ENCODE measurements around the gene PLEKHO1.

Gene PLEKHO1

DNA sequence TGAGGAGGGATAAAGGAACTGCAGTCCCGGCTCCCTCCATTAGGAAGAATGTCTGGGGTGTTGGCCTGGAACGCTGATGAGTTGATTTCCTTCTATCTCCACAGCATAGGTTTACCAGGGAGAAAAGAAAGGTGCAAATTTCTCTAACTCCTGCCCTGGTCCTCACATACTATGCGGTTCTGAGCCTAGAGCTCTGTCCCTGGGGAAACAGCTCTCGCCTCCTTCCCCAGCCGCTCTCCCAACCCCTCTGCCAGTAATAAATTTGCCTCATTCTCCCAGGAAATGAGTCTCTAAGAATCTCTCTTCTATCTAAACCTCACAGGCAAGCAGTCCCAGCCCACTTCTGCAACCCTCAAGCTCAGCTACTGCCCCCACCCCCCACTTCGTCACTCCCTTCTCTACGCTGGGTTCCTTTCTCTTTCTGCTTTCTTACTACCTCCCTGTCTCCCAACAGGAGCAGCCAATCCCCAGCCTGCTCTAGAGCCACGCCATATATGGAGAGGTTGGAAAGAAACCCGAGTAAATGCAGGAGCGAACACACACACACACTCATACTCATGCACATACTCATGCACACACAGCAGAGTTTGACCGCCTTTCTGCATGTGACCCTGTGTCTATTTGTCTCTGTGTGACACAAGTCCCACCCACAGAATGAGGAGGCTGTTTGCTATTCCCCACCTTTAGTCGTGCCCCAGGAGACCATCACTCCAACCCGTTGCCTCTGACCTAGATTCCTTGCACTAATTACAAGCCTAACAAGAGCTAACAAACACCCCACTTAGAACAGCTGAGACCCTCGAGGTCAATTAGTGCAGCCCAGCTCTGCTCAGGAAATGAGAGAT lies 13.4 kb downstream of the PLEKHO1 start:
- peak; percentile 83 for DNase-seq (ENCODE audit: low read depth)
- H3K4me3 ChIP-seq (ENCODE audit: low read depth, low read length), result peak overlapping the region; percentile 25; the same call in 1 of the 2 replicates
- TF ChIP-seq, protein P1, sequence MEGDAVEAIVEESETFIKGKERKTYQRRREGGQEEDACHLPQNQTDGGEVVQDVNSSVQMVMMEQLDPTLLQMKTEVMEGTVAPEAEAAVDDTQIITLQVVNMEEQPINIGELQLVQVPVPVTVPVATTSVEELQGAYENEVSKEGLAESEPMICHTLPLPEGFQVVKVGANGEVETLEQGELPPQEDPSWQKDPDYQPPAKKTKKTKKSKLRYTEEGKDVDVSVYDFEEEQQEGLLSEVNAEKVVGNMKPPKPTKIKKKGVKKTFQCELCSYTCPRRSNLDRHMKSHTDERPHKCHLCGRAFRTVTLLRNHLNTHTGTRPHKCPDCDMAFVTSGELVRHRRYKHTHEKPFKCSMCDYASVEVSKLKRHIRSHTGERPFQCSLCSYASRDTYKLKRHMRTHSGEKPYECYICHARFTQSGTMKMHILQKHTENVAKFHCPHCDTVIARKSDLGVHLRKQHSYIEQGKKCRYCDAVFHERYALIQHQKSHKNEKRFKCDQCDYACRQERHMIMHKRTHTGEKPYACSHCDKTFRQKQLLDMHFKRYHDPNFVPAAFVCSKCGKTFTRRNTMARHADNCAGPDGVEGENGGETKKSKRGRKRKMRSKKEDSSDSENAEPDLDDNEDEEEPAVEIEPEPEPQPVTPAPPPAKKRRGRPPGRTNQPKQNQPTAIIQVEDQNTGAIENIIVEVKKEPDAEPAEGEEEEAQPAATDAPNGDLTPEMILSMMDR (IDR thresholded peaks at IDR 0.05; ENCODE audit: low read depth, low read length, missing control alignments), result no peak

DNA sequence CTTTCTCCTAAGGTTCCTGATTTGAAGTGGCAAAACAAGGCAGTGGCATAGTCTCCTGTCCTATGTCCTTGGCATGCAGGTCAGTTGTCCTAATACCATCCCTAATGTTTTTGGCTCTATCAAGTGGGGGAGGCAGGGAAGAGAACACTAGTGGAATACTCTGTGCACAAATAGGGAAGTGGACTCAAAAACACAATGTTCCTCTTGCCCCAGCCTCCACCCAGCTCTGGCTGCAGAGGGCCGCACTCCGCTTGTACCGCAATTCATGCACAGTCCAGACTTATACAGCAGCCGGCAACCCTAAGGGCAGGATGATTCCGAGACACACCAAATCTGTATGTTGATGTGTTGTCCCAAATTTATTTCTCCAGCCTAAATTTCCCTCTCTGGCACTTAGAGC lies 14.5 kb downstream of the PLEKHO1 start:
- TF ChIP-seq, protein P1 (IDR thresholded peaks at IDR 0.05; ENCODE audit: low read depth, low read length, missing control alignments), result no peak
- no peak overlapping the region for H3K4me3 ChIP-seq (ENCODE audit: low read depth, low read length)
- no peak for DNase-seq (ENCODE audit: low read depth)

DNA sequence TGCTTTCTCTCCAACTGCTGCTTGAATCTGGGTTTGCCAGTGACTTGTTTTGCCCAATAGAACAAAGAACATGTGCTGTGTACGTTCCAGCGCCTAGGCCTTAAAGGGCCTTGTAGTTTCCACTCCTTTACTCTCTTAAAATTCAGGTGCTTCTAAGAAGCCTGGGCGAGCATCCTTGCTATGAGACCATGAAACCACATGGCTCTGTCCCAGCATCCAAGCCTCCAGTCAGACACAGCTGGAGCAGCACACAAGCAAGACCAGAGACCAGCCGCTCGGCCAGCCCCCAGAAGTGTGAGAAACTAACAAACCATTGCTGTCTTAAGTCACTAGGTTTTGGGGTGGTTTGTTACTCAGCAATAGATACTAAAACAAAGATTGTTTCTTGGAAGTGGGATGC lies 15.1 kb downstream of the PLEKHO1 start:
- DNase-seq (ENCODE audit: low read depth), result no peak
- H3K4me3 ChIP-seq (ENCODE audit: low read depth, low read length), result no peak overlapping the region; the same call in 1 of the 2 replicates
- TF ChIP-seq, protein P1 (IDR thresholded peaks at IDR 0.05; ENCODE audit: low read depth, low read length, missing control alignments), result no peak

DNA sequence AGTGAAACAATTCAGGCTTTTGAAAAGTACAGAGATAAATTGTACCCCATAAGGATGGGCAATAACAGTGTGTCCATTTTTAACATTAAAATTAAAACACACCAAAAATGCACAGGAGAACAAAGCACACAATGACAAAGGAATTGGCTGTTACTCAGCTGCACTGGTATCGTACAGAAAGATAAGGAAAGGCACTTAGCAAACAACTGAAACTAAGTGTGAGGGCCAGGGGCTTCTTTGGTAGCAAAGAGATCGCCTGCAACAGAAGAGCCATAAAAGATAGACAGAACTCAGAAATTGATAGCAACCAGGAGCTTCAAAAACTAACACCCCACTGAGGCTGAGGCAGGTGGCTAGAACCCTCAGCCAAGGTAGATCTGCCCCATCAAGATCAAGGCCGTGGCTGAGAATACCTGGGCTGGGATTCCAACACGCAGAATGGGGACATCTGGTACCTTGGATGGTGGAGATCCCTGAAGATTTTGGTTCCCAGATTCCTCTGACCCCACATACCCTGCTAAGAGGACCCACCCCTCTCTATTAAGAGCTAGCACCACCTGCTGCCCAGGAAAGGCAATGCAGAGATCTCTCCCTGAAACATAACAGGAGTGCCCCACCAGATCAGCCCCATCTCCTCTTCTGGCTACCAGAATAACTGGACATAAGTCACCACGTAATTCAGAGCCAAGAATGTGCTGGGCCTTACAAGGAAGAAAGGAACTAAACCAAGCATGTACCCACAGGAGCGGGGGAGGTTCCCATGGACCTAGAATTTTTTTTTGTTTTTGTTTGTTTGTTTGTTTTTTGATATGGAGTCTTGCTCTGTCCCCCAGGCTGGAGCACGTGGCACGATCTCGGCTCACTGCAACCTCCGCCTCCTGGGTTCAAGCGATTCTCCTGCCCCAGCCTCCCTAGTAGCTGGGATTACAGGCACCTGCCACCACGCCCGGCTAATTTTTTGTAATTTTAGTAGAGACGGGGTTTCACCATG lies 16.2 kb downstream of the PLEKHO1 start:
- no peak for DNase-seq (ENCODE audit: low read depth)
- TF ChIP-seq, protein P1 (IDR thresholded peaks at IDR 0.05; ENCODE audit: low read depth, low read length, missing control alignments), result peak; percentile 83
- H3K4me3 ChIP-seq (ENCODE audit: low read depth, low read length), result no peak overlapping the region

DNA sequence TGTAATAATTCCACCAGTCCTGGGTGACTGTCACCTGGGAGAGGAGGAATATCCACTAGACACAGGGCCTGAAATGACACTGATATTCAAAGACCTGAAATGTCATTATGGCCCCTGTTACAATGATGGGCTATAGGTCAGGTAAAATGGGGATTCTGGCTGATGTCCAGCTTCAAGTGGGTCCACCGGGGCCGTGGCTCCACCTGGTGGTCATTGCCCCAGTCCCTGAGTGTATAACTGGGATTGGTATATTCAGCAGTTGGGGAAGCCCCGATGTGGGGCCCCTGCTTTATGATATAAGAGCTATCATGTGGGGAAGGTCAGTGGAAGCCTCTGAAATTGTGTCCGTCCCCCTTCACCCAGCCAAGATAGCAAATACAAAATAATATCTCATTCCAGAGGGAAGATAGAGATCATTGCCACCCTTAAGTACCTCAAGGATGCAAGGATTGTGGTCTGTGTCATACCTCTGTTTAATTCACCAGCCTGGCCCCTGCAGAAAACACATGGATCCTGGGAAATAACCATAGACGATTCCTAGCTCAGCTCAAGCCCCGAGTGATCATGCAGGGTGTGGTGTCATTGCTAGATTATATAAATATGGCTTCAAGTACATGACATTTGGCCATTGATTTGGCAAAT lies 19.4 kb downstream of the PLEKHO1 start:
- TF ChIP-seq, protein P1 (IDR thresholded peaks at IDR 0.05; ENCODE audit: low read depth, low read length, missing control alignments), result peak; percentile 69
- no peak overlapping the region for H3K4me3 ChIP-seq (ENCODE audit: low read depth, low read length)
- no peak for DNase-seq (ENCODE audit: low read depth)

DNA sequence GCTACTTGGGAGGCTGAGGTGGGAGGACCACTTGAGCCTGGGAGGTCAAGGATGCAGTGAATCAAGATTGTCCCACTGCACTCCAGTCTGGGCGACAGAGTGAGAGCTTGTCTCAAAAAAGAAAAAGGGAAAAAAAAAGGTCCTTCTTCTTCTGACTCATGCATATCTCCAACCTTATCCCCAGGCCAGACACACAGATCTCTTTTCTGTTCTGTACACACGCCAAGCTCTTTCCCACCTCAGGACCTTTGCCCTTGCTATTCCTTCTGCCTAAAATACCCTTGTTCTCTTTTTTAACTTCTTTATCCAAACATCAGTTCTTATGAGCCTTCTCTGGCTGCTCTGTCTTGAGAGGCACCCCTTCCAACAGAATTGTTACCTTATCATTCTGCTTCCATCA lies 22.1 kb downstream of the PLEKHO1 start:
- no peak overlapping the region for H3K4me3 ChIP-seq (ENCODE audit: low read depth, low read length)
- TF ChIP-seq, protein P1 (IDR thresholded peaks at IDR 0.05; ENCODE audit: low read depth, low read length, missing control alignments), result no peak
- no peak for DNase-seq (ENCODE audit: low read depth)

All from GM12864 (cell line).